CD14-positive monocyte (primary cell): ENCODE data around the gene TRHDE. TPM values are rescaled to one million over a fixed set of nuclear protein-coding genes. Genes with fewer than 3 reads are reported as not detected.

Experiments
- DNase-seq, 3 donors: peaks; one replicate each; pipeline ENCODE4 v3.0.0-alpha.2; 2011 to 2022
- H2AFZ ChIP-seq: 2 replicates; pipeline ENCODE4 v1.6.0; 2012; ENCODE audit warnings: mild to moderate bottlenecking, low read depth, low read length, inconsistent platforms; ENCODE audit not compliant: insufficient read depth, poor library complexity, severe bottlenecking
- H3K27ac ChIP-seq, 2 donors: 1 replicate in 1 of 2; 2 replicates in 1 of 2; pipeline ENCODE4 v1.5.1; 2012 to 2013; ENCODE audit warnings: low read length in 2 of 2, control low read depth in 1 of 2, inconsistent platforms in 1 of 2, low read depth in 1 of 2, mild to moderate bottlenecking in 1 of 2
- H3K27me3 ChIP-seq, 2 donors: one replicate each; pipeline versions ENCODE4 v1.6.0 to v1.6.1; 2011 to 2013; ENCODE audit warnings: low read length in 2 of 2; ENCODE audit not compliant: control insufficient read depth in 2 of 2, insufficient read depth in 2 of 2
- H3K36me3 ChIP-seq, 2 donors: replicated peaks in 1 of 2; 1 replicate in 1 of 2; 2 replicates in 1 of 2; pipeline versions ENCODE4 v1.5.1 to v1.6.1; 2012 to 2013; ENCODE audit warnings: low read length in 2 of 2, control low read depth in 1 of 2, inconsistent platforms in 1 of 2, mild to moderate bottlenecking in 1 of 2; ENCODE audit not compliant: insufficient read depth in 2 of 2, control insufficient read depth in 1 of 2
- H3K4me1 ChIP-seq, 2 donors: 1 replicate in 1 of 2; 2 replicates in 1 of 2; pipeline versions ENCODE4 v1.5.1 to v1.6.1; 2012 to 2013; ENCODE audit warnings: low read length in 2 of 2, control low read depth in 1 of 2, inconsistent platforms in 1 of 2, mild to moderate bottlenecking in 1 of 2, moderate library complexity in 1 of 2; ENCODE audit not compliant: insufficient read depth in 2 of 2, control insufficient read depth in 1 of 2
- H3K4me2 ChIP-seq: replicated peaks from 2 replicates; pipeline ENCODE3; 2012; ENCODE audit warnings: low read length, moderate library complexity, mild to moderate bottlenecking; ENCODE audit not compliant: poor library complexity, severe bottlenecking; ENCODE audit errors: extremely low read depth
- H3K4me3 ChIP-seq, 3 experiments: fragments of 200-600 bp in 1 of 3; sonication (generic) in 1 of 3; replicated peaks in 1 of 3; 1 replicate in 2 of 3; 2 replicates in 1 of 3; pipeline ENCODE4 v1.5.1; 2011 to 2013; ENCODE audit warnings: low read length in 3 of 3, mild to moderate bottlenecking in 3 of 3, control low read depth in 2 of 3, low read depth in 2 of 3, inconsistent platforms in 1 of 3, moderate library complexity in 1 of 3
- H3K79me2 ChIP-seq: 2 replicates; pipeline ENCODE4 v1.6.0; 2012; ENCODE audit warnings: mild to moderate bottlenecking, control low read depth, inconsistent platforms, low read length, moderate library complexity; ENCODE audit not compliant: insufficient read depth
- H3K9ac ChIP-seq: 2 replicates; pipeline ENCODE4 v1.6.0; 2017; ENCODE audit warnings: low read length, mild to moderate bottlenecking; ENCODE audit not compliant: insufficient read depth, poor library complexity, severe bottlenecking
- H3K9me3 ChIP-seq, 2 donors: replicated peaks in 1 of 2; 1 replicate in 1 of 2; 2 replicates in 1 of 2; pipeline versions ENCODE4 v1.5.1 to v1.6.1; 2012 to 2013; ENCODE audit warnings: low read length in 2 of 2, control low read depth in 1 of 2; ENCODE audit not compliant: control insufficient read depth in 1 of 2, insufficient read depth in 1 of 2
- H4K20me1 ChIP-seq: 2 replicates; pipeline ENCODE4 v1.6.0; 2012; ENCODE audit warnings: mild to moderate bottlenecking, low read length, control low read depth, moderate library complexity; ENCODE audit not compliant: insufficient read depth
- H3K27ac Mint-ChIP-seq, 7 donors: one replicate each; pipeline ENCODE4 v1.8.0; 2020; ENCODE audit warnings: mild to moderate bottlenecking in 7 of 7, mixed read lengths in 7 of 7, moderate library complexity in 6 of 7, inconsistent platforms in 2 of 7
- H3K27me3 Mint-ChIP-seq, 3 donors: one replicate each; pipeline ENCODE4 v1.8.0; 2021 to 2022; ENCODE audit warnings: low read depth in 3 of 3, mild to moderate bottlenecking in 3 of 3, mixed read lengths in 3 of 3, moderate library complexity in 3 of 3, inconsistent platforms in 1 of 3
- H3K36me3 Mint-ChIP-seq, 2 donors: one replicate each; pipeline ENCODE4 v1.8.0; 2020; ENCODE audit warnings: mixed read lengths in 2 of 2, inconsistent platforms in 1 of 2, mild to moderate bottlenecking in 1 of 2
- H3K4me1 Mint-ChIP-seq: one replicate; pipeline ENCODE4 v1.8.0; 2020; ENCODE audit warnings: mild to moderate bottlenecking, mixed read lengths
- H3K4me3 Mint-ChIP-seq, 2 donors: one replicate each; pipeline ENCODE4 v1.8.0; 2020; ENCODE audit warnings: mild to moderate bottlenecking in 2 of 2, mixed read lengths in 2 of 2, moderate library complexity in 1 of 2
- H3K9me3 Mint-ChIP-seq, 7 donors: one replicate each; pipeline ENCODE4 v1.8.0; 2020 to 2022; ENCODE audit warnings: mixed read lengths in 7 of 7, mild to moderate bottlenecking in 6 of 7, moderate library complexity in 6 of 7, inconsistent platforms in 2 of 7
- WGBS: methylation state at CpG from one replicate; pipeline ENCODE4 v1.1.5; 2013; ENCODE audit warnings: missing lambda C conversion rate; ENCODE audit not compliant: insufficient coverage; 5-methylcytosine and 5-hydroxymethylcytosine counted together
- intact Hi-C, 2 donors: fragments of 100-400 bp; cut with micrococcal nuclease; formaldehyde crosslinking; loops; one replicate each; pipeline versions ENCODE4 v1.15.0 to v1.15.1; 2023
- polyA plus RNA-seq, 3 donors: library from polyadenylated mRNA; depleted of rRNA in 1 of 3; unstranded in 2 of 3; stranded (reverse) in 1 of 3; fragments of 300-500 nt in 2 of 3; fragments of >200 nt in 1 of 3; fragmentation: Illumina TruSeq in 2 of 3; gene quantifications; 1 replicate in 2 of 3; 2 replicates in 1 of 3; pipeline ENCODE4 v1.2.3, GENCODE V29; 2012 to 2021
- TF ChIP-seq, protein P1 (sequence below): fragments of 200-600 bp; IDR thresholded peaks from one replicate; pipeline ENCODE4 v1.8.0; 2022; ENCODE audit warnings: antibody characterized with exemption, mild to moderate bottlenecking

The TRHDE gene
- polyA plus RNA-seq, 3 donors: not detected

DNA sequence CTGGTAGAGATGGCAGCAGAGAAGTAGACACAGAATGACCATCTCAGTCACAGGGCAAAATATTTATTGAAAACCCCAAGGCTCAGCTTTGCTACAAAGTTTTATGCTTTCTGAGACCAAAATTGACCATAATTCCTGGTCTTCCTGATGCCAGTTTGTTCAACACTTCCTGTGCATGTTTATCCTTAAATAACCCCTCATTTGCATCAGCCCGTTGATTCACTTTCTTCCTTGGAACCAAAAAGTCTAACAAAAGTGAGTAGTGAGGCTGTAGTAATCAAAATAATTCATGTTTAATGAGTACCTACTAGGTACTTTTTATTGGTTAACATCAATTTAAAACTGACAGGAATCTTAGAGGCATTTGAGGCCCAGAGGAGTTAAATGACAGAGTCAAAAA lies 51.7 kb downstream of the TRHDE start:
- H3K79me2 ChIP-seq: no peaks in the 10 kb centered on the region
- no peak overlapping the region for H3K9ac ChIP-seq
- no CpG with 5 or more reads among the region's 1 CpG for WGBS
- H3K36me3 ChIP-seq: no peaks in the 10 kb centered on the region
- Mint-ChIP-seq H3K36me3 (no peaks in the 10 kb centered on the region), H3K4me3 (no peak overlapping the region), H3K9me3 (peaks cover 0 to 3% (median 0%) of the 10 kb centered on the region in 7 donors), H3K27ac (no peak overlapping the region), H3K4me1 (no peaks in the 10 kb centered on the region), H3K27me3 (peaks cover 0 to 3% (median 0%) of the 10 kb centered on the region in 3 donors)
- no peaks in the 10 kb centered on the region for H3K4me1 ChIP-seq
- H3K4me2 ChIP-seq: no peak overlapping the region
- no peak overlapping the region for H2AFZ ChIP-seq
- H3K27ac ChIP-seq: no peak overlapping the region
- no peaks in the 10 kb centered on the region for H3K27me3 ChIP-seq
- H3K4me3 ChIP-seq: no peak overlapping the region
- no peaks in the 10 kb centered on the region for H4K20me1 ChIP-seq
- no peaks in the 10 kb centered on the region for H3K9me3 ChIP-seq
- intact Hi-C loops: no loop called here
- TF ChIP-seq, protein P1, sequence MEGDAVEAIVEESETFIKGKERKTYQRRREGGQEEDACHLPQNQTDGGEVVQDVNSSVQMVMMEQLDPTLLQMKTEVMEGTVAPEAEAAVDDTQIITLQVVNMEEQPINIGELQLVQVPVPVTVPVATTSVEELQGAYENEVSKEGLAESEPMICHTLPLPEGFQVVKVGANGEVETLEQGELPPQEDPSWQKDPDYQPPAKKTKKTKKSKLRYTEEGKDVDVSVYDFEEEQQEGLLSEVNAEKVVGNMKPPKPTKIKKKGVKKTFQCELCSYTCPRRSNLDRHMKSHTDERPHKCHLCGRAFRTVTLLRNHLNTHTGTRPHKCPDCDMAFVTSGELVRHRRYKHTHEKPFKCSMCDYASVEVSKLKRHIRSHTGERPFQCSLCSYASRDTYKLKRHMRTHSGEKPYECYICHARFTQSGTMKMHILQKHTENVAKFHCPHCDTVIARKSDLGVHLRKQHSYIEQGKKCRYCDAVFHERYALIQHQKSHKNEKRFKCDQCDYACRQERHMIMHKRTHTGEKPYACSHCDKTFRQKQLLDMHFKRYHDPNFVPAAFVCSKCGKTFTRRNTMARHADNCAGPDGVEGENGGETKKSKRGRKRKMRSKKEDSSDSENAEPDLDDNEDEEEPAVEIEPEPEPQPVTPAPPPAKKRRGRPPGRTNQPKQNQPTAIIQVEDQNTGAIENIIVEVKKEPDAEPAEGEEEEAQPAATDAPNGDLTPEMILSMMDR: no peak
- no peak for DNase-seq

DNA sequence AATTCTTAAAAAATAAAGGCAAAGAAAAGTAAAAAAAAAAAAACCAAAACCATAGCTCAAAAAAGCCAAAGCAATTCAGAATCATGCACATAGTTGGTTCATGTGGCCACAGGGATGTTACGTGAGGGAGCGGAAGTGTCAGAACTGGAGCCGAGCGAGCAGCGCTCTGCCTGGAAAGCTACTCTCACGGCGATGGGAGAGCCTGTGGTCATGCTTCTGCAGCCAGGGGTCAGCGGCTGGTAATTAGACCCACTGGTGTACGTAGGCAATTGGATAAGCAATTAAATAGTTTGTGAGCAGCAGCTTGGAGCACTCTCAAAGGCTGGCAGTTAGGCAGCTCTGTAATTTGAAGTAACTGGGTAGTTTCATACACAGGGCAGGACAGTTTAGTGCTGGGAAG lies 58.1 kb downstream of the TRHDE start:
- Histone ChIP-seq H3K27ac (no peak overlapping the region), H3K4me1 (no peaks in the 10 kb centered on the region), H3K79me2 (no peaks in the 10 kb centered on the region), H3K9ac (no peak overlapping the region), H2AFZ (no peak overlapping the region), H3K9me3 (no peaks in the 10 kb centered on the region), H4K20me1 (no peaks in the 10 kb centered on the region), H3K27me3 (no peaks in the 10 kb centered on the region), H3K36me3 (no peaks in the 10 kb centered on the region), H3K4me2 (no peak overlapping the region), H3K4me3 (no peak overlapping the region)
- no peak for DNase-seq
- H3K36me3 Mint-ChIP-seq: no peaks in the 10 kb centered on the region
- no peak overlapping the region for H3K27ac Mint-ChIP-seq
- WGBS: 83% methylated on average over 9 of the region's 9 CpGs
- H3K4me3 Mint-ChIP-seq: no peak overlapping the region
- peaks cover 0 to 1% (median 0%) of the 10 kb centered on the region in 3 donors for H3K27me3 Mint-ChIP-seq
- H3K9me3 Mint-ChIP-seq: peaks cover 0 to 6% (median 2%) of the 10 kb centered on the region in 7 donors
- H3K4me1 Mint-ChIP-seq: no peaks in the 10 kb centered on the region
- TF ChIP-seq, protein P1: no peak
- intact Hi-C loops: no loop called here
